Astrocyte (in vitro differentiated cells and primary cell): ENCODE results near the gene HOXB1.

Source experiments
- EZH2 ChIP-seq: IDR thresholded peaks from 2 replicates; pipeline ENCODE4 v1.6.1; 2012; ENCODE audit warnings: mild to moderate bottlenecking, low read length, inconsistent platforms; ENCODE audit not compliant: insufficient read depth
- TF ChIP-seq, protein P1 (sequence below): IDR thresholded peaks from 2 replicates; pipeline ENCODE4 v1.5.1; 2011; ENCODE audit warnings: low read depth, mild to moderate bottlenecking, inconsistent platforms, low read length, moderate library complexity; ENCODE audit not compliant: insufficient read depth

DNA sequence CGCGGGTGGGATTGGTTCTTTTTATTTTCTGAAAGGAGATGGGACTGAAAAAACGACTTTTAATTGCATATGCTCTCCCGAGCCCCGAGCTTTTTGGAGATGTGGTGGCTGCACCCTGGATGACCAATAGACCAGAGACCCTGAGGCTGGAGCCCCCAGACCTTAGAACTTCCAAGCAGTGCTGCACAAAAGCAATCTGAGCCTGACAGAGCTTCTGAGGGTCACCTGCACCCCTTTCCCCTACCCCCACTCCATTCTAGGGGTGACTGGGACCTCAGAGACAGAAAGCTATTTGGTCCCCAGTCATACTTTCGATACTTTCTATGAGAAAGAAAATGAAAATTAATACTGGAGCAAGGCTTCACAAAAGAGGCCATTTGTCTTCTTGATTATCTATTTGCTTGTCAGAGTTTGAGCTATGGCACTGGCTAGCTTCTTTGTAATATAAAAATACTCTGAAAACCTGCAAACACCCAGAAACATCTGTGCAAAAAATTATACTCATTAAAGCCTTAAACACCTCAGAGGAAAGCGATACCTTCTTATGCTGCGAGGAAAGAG is 43.8 kb upstream of the HOXB1 start:
- TF ChIP-seq, protein P1, sequence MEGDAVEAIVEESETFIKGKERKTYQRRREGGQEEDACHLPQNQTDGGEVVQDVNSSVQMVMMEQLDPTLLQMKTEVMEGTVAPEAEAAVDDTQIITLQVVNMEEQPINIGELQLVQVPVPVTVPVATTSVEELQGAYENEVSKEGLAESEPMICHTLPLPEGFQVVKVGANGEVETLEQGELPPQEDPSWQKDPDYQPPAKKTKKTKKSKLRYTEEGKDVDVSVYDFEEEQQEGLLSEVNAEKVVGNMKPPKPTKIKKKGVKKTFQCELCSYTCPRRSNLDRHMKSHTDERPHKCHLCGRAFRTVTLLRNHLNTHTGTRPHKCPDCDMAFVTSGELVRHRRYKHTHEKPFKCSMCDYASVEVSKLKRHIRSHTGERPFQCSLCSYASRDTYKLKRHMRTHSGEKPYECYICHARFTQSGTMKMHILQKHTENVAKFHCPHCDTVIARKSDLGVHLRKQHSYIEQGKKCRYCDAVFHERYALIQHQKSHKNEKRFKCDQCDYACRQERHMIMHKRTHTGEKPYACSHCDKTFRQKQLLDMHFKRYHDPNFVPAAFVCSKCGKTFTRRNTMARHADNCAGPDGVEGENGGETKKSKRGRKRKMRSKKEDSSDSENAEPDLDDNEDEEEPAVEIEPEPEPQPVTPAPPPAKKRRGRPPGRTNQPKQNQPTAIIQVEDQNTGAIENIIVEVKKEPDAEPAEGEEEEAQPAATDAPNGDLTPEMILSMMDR, result no peak
- TF ChIP-seq EZH2, result no peak
